Smooth muscle cell (in vitro differentiated cells): ENCODE data around the gene CCDC6. TPM values are rescaled to one million over a fixed set of nuclear protein-coding genes. Genes with fewer than 3 reads are reported as not detected.

Experiments used
- DNase-seq: peaks from one replicate; lab custom pipeline; 2025; ENCODE audit not compliant: unreplicated experiment; lab: John Stamatoyannopoulos, UW
- H2AFZ ChIP-seq: fragments of 200-600 bp; sonication (generic); 2 replicates; pipeline ENCODE4 v1.6.0; 2016; ENCODE audit warnings: antibody characterized with exemption, low read depth, mild to moderate bottlenecking
- H3F3A ChIP-seq: fragments of 200-600 bp; sonication (generic); 2 replicates; pipeline ENCODE4 v1.6.0; 2017; ENCODE audit warnings: antibody characterized with exemption, low read depth
- H3K27ac ChIP-seq: fragments of 200-600 bp; sonication (generic); 2 replicates; pipeline ENCODE4 v1.5.1; 2016; ENCODE audit warnings: low read depth, mild to moderate bottlenecking
- H3K27me3 ChIP-seq: fragments of 200-600 bp; sonication (generic); 2 replicates; pipeline ENCODE4 v1.6.1; 2016; ENCODE audit warnings: low read depth, mild to moderate bottlenecking
- H3K36me3 ChIP-seq: fragments of 200-600 bp; sonication (generic); 2 replicates; pipeline ENCODE4 v1.5.1; 2016; ENCODE audit warnings: low read depth
- H3K4me1 ChIP-seq: fragments of 200-600 bp; sonication (generic); 2 replicates; pipeline ENCODE4 v1.5.1; 2016; ENCODE audit warnings: low read depth
- H3K4me2 ChIP-seq: fragments of 200-600 bp; sonication (generic); 2 replicates; pipeline ENCODE4 v1.6.0; 2016; ENCODE audit warnings: mild to moderate bottlenecking
- H3K4me3 ChIP-seq: fragments of 200-600 bp; sonication (generic); 2 replicates; pipeline ENCODE4 v1.5.1; 2016; ENCODE audit warnings: mild to moderate bottlenecking
- H3K79me2 ChIP-seq: fragments of 200-600 bp; sonication (generic); 2 replicates; pipeline ENCODE4 v1.6.0; 2016; ENCODE audit warnings: low read depth, mild to moderate bottlenecking
- H3K9ac ChIP-seq: fragments of 200-600 bp; sonication (generic); 2 replicates; pipeline ENCODE4 v1.6.0; 2016; ENCODE audit warnings: low read depth
- H3K9me3 ChIP-seq: fragments of 200-600 bp; sonication (generic); replicated peaks from 2 replicates; pipeline ENCODE4 v1.5.1; 2016; ENCODE audit warnings: low read depth
- H4K20me1 ChIP-seq: fragments of 200-600 bp; sonication (generic); 2 replicates; pipeline ENCODE4 v1.6.0; 2016; ENCODE audit warnings: low read depth
- WGBS: methylation state at CpG from one replicate; pipeline ENCODE4 v1.1.7; 2016; ENCODE audit warnings: low lambda C conversion rate; 5-methylcytosine and 5-hydroxymethylcytosine counted together
- polyA plus RNA-seq: library from polyadenylated mRNA; unstranded; fragments of >200 nt; fragmentation: Nextera tagmentation; extraction: Ambion mirVana; gene quantifications from 2 replicates; pipeline ENCODE4 v1.2.1, GENCODE V29; 2016
- total RNA-seq: library from RNA; depleted of rRNA; stranded (reverse); fragments of >200 nt; gene quantifications from 2 replicates; pipeline ENCODE4 v1.2.3, GENCODE V29; 2014
- TF ChIP-seq, protein P1 (sequence below): fragments of 200-600 bp; sonication (generic); IDR thresholded peaks from 2 replicates; pipeline ENCODE4 v1.5.1; 2017; ENCODE audit warnings: borderline replicate concordance, mild to moderate bottlenecking, antibody characterized with exemption; ENCODE audit not compliant: insufficient read depth, poor library complexity, severe bottlenecking

The CCDC6 gene
- total and polyA plus RNA-seq, 2 experiments from 2014 or later, result 15.3 to 36.8 TPM

GRCh38 chr10:59817773-59818172, 88.6 kb downstream of the CCDC6 start:
- 71% methylated on average over 6 of the region's 6 CpGs for WGBS
- Histone ChIP-seq H3K4me2 (no peak overlapping the region), H3K36me3 (peaks cover 4% of the 10 kb centered on the region), H3F3A (no peaks in the 10 kb centered on the region), H3K79me2 (peaks cover 21% of the 10 kb centered on the region), H3K9ac (no peak overlapping the region), H3K9me3 (no peaks in the 10 kb centered on the region), H3K4me1 (no peaks in the 10 kb centered on the region), H4K20me1 (peaks cover 75% of the 10 kb centered on the region), H2AFZ (no peak overlapping the region), H3K27ac (peak overlapping the region; percentile 39), H3K27me3 (no peaks in the 10 kb centered on the region), H3K4me3 (no peak overlapping the region)
- TF ChIP-seq, protein P1, sequence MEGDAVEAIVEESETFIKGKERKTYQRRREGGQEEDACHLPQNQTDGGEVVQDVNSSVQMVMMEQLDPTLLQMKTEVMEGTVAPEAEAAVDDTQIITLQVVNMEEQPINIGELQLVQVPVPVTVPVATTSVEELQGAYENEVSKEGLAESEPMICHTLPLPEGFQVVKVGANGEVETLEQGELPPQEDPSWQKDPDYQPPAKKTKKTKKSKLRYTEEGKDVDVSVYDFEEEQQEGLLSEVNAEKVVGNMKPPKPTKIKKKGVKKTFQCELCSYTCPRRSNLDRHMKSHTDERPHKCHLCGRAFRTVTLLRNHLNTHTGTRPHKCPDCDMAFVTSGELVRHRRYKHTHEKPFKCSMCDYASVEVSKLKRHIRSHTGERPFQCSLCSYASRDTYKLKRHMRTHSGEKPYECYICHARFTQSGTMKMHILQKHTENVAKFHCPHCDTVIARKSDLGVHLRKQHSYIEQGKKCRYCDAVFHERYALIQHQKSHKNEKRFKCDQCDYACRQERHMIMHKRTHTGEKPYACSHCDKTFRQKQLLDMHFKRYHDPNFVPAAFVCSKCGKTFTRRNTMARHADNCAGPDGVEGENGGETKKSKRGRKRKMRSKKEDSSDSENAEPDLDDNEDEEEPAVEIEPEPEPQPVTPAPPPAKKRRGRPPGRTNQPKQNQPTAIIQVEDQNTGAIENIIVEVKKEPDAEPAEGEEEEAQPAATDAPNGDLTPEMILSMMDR, result no peak
- no peak for DNase-seq

GRCh38 chr10:59814878-59815277, 91.5 kb downstream of the CCDC6 start:
- H2AFZ ChIP-seq, result no peak overlapping the region
- H3K4me1 ChIP-seq, result no peaks in the 10 kb centered on the region
- no peak overlapping the region for H3K27ac ChIP-seq
- no peaks in the 10 kb centered on the region for H3K27me3 ChIP-seq
- peaks cover 16% of the 10 kb centered on the region for H3K79me2 ChIP-seq
- TF ChIP-seq, protein P1, result no peak
- 94% methylated on average over 3 of the region's 3 CpGs for WGBS
- H3K9me3 ChIP-seq, result no peaks in the 10 kb centered on the region
- H3K4me2 ChIP-seq, result no peak overlapping the region
- no peak overlapping the region for H3K9ac ChIP-seq
- H3K4me3 ChIP-seq, result no peak overlapping the region
- H3K36me3 ChIP-seq, result peaks cover 16% of the 10 kb centered on the region
- no peak for DNase-seq
- H3F3A ChIP-seq, result no peaks in the 10 kb centered on the region
- H4K20me1 ChIP-seq, result peaks cover 51% of the 10 kb centered on the region

DNA sequence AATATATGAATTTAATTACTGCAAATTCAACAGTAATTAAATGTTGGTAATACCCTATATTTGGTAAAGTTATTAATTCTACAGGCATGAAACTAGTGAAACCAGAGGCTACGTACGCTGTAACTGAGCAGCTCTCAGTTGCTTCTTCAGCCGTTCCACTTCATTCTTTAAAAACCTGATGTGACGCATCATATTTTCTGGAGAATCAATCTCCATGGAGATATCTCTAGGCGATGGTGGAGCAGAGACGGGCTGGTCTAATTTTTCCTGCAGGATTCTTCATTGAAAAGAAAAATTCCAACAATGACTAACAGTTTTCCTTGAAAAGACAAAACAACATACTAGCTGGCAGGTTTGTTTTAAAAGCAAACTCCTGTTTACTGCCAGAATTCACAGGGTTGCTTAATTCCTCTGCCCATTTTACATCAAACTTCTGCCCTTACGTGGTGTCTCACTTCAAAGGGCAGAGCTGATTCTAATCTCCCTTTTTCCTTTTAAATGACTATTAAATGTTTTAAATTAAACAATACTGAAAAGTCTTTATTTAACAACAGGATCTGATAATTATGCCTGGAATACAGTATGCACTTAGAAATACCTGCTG, 93.7 kb downstream of the CCDC6 start:
- H3K4me1 ChIP-seq, result no peaks in the 10 kb centered on the region
- no peak for DNase-seq
- WGBS, result 79% methylated on average over 7 of the region's 7 CpGs
- H3K9ac ChIP-seq, result no peak overlapping the region
- H3K79me2 ChIP-seq, result peaks cover 10% of the 10 kb centered on the region
- H3K27me3 ChIP-seq, result no peaks in the 10 kb centered on the region
- TF ChIP-seq, protein P1, result no peak
- no peak overlapping the region for H2AFZ ChIP-seq
- no peak overlapping the region for H3K4me3 ChIP-seq
- H3K9me3 ChIP-seq, result no peaks in the 10 kb centered on the region
- H3K4me2 ChIP-seq, result no peak overlapping the region
- H3F3A ChIP-seq, result no peaks in the 10 kb centered on the region
- no peak overlapping the region for H3K27ac ChIP-seq
- peaks cover 44% of the 10 kb centered on the region for H4K20me1 ChIP-seq
- H3K36me3 ChIP-seq, result peaks cover 16% of the 10 kb centered on the region

DNA sequence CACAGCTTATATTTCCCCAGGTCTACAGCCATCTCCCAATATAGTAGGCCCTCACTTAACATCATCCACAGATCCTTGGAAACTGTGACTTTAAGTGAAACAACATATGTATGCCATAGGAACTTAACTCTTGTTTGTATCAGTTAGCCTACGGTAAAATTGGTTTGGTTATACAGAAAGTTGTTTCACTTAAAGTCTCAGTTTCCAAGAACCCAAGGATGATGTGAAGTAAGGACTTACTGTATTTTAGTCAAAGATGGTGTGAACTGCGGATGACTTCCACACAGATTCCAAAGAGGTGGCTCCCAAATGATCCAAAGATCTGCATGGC, 96.7 kb downstream of the CCDC6 start:
- Histone ChIP-seq H3K4me2 (no peak overlapping the region), H3K27me3 (no peaks in the 10 kb centered on the region), H3K4me1 (no peaks in the 10 kb centered on the region), H3K27ac (no peak overlapping the region), H3K79me2 (no peaks in the 10 kb centered on the region), H3K9me3 (no peaks in the 10 kb centered on the region), H3K36me3 (peaks cover 27% of the 10 kb centered on the region), H2AFZ (no peak overlapping the region), H3K4me3 (no peak overlapping the region), H4K20me1 (peaks cover 16% of the 10 kb centered on the region), H3F3A (no peaks in the 10 kb centered on the region), H3K9ac (no peak overlapping the region)
- DNase-seq, result no peak
- TF ChIP-seq, protein P1, result no peak
- WGBS, result 99% methylated on average over 2 of the region's 2 CpGs
